Stimulated activated CD8-positive, alpha-beta memory T cell treated with anti-CD3 and anti-CD28 coated beads, Interleukin-15, amount 100 ng/mL, for 24 hours (primary cell): Measurements from ENCODE around the gene TRPM1.

Source experiments
- DNase-seq: peaks from one replicate; pipeline ENCODE4 v3.0.0-alpha.2; 2020; ENCODE audit warnings: low read depth

Gene TRPM1

DNA sequence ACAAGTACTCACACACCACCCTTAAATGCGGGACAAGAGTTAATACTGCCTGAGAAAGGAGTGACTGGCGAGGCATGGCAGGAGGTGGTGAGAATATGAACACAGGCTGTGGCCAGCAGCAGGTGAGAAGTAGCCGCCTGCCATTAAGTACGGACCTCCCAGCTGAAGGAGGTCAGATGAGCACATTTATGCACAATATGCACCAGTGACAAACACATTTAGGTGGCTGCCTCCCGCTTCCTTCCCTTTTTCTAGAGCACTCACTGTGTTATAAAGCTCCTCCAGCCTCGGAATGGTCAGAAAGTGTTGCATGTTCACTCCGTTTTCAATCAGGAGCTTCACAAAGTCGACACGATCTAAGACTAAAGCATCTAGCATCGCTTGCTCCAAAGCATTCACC, 52.4 kb downstream of the TRPM1 start:
- no peak for DNase-seq

DNA sequence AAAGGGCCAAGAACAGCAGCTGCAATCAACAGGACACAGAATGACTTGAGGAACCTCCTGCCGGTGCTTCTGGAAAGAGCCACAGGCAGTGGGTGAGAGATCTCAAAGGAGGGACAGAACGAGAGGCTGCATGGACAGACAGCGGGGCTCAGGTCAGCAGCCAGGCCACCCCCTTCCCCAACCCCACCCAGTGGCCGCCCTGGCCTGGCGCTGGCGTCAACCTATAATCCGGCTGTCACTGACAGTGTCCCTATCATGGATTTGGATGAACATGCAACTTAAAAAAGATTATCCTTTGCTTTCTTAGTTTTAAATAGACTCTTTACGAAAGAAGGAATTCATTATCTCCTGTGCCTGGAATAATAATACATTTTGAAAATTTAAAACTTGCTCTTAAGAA, 54.1 kb downstream of the TRPM1 start:
- DNase-seq: no peak

DNA sequence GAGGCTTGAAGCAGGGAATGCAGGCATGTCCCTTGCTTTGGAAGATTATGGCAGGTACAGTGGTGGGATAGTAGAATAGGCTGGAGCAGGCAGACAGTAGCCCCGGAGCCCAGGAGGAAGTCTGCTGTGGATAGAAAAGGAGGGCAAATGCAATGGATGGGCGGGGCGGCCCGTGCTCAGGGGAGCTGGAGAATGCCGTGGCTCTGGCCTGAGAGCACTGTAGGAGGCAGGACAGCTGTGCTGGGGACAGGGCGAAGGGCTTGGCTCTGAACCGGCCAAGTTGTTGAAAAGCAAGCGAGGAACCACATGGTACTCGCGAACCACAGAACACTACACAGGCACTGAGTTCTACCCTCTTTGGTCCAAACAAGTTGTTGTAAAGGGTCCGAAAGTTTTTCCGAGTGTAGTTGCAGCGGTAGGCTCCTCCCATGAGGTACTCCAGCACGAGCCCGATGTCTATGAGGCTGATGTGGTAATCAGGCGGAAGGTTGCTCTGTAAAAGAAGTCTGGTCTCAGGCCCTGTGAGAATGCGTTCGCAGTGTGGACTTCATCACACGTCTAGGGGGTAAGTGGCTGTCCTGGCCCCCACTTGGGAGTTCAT, 54.7 kb downstream of the TRPM1 start:
- DNase-seq: no peak

DNA sequence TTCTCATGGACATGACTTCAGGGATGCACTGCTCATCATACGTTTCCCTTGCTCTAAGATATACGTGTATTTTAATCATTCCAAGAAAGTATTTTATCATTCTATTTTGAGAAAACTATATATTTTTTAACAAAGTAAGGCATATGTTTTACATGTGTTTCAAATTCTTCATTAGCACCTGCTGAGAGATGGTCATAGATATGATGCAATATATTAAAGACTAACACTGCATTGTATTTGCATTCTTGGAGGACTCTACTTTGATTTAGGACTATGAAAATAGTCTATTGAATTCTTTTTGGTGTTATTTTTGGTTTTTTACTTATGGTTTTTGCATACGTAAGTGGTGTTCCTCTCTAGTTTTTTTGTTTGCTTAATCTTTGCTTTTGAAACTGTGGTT, 55.9 kb downstream of the TRPM1 start:
- no peak for DNase-seq

DNA sequence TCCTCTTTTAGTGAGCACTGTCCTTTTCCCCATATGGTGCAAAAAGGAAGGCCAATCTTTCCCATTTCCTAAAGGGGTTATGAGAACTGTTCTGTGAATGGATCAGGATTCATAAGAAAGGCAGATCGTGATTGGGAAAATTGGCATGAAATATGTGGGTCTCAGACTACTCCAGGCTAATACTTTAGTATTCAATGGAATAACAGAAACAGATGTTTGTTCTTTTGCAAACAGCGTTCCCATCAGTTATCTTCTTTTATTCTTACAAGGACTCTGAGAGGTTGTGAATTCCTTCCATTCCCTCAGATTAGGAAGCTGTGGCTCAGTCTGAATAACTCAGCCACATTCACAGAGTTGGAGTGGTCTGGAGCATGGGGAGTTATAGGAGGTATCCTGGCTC, 58.8 kb downstream of the TRPM1 start:
- no peak for DNase-seq

DNA sequence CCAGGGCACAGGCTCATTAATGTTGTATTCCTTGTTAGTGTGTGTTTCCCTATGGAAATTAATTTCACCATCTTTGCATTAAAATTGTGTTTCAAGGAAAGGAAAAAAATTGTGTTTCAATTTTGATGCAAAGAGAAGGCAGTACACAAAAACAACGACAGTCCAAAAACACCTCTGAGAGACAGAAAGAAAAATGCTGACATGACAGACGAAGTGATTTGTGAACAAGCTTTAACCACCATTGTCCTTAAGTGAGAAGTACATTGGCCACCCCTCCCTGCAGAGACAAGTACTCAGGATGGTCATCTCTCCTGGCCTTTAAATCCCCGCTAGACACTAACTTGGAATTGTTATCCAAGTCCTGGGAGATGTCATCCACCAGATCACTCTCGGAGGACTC, 59.9 kb downstream of the TRPM1 start:
- no peak for DNase-seq

DNA sequence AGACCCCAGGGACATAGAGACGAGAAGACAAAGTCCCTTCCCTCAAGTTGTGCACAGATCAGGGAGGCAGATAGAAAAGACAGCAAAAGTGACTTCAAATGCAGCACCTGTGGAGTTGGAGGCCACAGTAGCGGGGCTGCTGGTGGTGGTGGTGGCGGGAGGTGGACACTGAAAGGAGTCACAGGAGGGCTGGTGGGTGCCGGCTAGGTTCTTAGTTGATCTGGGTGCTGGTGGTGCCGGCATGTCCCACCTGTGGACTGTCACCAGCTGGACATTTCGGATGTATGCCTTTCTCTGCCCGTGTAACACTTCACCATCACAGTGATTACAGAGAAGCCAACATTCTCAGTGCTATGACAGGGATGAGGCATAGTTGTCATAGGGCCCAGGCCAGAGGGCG, 60.9 kb downstream of the TRPM1 start:
- no peak for DNase-seq

DNA sequence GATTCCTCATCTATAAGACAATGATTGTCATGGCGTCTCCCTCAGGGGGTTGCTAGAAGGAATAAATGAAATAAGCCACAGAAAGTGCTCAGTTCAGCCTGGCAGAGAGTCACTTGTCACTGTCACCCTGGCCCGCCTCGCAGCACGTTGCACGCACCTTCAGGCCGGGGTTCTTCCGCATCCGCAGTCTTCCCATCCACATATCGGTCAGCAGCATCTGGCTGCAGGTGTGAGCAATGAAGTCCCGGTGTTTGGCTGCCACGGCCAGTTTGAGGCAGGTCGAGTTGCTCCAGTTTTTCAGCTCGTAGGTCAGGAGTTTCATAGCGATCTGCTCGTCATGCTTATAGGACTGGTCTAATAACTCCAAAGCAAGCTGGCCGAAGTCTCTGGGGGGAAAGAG, 61.6 kb downstream of the TRPM1 start:
- no peak for DNase-seq

DNA sequence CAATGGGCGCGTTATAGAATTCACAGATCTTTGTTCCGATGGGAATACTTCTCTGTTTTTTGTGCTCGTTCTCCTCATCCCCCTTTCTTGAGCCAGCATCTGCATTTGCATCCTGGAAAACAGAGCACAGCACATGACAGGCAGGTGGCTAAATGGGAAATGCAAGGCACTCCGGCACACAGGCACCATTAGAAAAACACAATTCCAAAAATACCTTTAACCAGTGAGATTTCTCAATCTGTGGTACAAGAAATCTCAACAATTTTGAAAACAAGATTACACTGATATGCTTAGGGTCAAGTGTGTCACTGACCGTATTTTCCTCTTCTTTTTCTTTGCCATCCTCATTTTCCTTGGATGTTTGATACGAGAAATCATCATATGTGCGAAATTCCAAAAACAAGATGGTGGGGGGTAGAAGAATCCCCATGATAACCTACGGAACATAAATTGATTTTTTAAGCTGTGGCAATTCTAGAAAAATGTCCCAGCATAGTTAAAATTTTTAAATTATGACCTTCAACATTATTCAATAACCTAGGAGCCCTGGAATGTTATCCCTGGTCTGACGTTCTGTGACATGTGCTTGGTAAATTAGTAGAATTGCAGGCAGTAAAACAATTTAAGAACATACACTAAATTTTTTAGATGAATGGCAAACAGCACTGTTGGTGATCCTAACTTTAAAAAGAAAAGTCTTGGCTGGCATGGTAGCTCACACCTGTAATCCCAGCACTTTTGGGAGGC, 63.6 kb downstream of the TRPM1 start:
- no peak for DNase-seq

DNA sequence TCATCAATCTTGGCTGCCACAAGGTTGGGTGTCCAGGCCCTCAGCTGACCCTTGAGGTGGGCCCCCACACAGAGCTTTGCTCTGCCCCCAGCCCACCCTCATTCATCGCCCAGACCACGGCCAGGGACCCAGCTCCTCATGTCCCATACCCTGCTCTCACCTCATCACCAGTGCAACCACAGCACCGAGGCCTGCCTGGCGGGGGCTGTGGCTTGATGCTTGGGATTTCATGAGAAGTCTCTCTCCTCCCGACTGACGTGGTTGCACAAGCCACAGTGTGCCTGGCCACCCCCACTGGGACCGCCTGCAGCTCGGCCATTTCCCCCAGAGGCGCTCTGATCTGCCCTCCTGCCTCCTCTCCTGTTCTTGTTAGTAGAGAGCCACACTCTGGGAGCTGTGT, 64.7 kb downstream of the TRPM1 start:
- no peak for DNase-seq

DNA sequence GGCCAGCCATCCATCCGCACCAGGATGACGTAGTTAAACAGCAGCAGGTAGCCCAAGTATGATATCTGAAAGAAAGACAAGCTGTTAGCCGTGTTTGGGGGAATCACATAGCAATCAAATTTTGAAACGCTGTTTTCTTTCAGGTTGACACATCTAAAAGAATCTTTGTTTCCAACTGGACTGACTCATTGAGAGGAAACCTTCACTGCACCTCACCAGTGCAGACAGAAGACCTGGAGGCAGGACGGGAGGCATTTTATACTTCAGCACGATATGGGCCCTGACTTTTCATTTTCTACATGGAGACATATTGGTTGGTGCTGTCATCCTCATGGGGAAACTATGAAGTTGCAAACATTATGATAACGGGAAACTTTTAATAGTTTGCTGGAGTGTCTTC, 65.9 kb downstream of the TRPM1 start:
- DNase-seq: no peak

DNA sequence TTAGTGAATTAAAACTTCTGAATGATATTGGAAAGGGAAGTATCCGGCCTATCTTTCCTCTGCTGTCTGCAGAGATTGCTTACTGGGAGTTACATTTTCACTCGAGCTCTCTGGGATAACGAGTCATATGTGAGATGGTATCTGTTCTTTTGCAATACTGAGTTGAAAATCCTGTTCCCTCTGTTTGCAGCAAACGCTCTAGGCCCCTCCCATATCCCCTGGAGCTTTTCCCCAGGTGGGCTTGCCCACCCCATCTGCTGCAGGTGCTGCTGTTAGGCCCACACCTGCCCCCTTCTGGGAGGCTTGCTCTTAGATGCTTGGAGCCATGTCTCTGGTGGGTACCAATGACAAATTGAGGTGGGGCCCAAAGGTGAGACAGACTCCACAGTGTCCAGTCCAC, 67.4 kb downstream of the TRPM1 start:
- DNase-seq: no peak

DNA sequence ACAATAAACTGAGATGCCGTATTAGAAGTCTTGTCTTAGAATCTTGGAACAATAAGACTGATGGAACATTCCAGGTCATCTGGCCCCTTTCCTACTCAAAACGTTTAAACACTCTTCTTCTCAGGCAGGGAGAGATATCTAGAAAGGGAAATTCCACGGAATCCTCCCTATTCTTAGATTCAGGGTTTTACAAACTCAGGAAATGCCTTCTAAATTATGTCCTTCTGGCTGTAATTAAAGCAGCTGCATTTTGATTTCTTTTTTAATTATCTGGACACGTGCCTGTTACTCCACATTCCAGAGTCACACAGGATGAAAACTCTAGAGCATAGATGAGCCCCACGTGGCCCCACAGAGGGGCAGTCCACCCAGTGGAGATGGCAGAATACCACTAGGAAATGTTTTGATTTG, 68.6 kb downstream of the TRPM1 start:
- DNase-seq: no peak

DNA sequence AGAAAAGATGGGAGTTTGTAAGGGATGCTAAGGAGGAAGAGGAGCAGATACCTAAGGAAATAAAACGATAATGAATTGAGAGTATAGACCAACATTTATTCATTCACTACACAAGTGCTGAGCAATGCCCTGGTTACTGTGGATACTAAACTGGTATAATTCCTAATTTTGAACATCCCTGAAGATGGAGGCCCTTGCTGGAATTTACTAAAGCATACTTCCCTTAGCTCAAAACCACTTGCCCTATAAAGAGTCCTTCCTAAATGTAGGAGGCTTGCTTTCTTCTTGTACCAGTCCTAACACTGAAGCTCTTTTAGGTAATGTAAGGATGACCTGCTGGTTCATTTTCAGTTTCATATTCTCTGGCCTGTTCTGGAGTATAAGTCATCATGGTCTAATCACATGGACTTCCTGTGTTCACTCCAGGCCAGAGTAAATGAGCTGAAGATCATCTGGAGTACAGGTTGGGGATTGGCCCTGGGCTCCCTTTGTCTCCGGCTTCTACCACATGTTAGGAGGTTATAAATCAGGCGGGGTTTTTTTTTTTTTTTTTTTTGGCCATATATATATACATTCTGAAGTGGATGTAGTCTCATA, 70.0 kb downstream of the TRPM1 start:
- DNase-seq: no peak

DNA sequence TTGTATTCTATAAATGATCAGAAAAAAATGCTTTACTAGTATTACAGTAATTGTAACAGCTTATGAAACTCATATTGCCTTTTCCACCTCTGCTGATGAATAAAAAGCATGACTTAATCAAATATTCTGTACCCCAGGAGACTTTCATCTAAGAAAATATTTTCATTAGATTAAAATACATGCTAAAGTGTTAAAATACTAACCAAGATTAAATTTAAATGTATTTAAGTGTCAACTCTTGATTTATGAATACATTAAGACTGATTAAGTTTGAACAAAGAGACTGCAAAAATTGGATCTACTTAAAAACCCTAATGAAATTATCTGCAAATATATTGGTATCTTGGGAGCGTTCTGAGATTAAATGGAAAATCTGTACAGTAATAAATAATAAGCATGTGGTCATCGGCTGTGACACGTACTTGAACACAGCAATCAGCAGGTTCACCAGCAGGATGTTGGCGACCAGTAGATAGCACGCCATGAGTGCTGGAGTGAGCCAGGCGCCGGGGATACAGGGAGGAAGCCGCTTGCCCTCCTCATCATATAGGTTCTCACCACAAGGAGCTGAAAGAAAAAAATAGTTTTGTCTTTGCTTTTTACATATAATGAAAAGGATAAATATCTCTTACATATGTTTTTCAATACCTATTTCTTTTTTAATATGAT, 73.5 kb downstream of the TRPM1 start:
- DNase-seq: no peak

DNA sequence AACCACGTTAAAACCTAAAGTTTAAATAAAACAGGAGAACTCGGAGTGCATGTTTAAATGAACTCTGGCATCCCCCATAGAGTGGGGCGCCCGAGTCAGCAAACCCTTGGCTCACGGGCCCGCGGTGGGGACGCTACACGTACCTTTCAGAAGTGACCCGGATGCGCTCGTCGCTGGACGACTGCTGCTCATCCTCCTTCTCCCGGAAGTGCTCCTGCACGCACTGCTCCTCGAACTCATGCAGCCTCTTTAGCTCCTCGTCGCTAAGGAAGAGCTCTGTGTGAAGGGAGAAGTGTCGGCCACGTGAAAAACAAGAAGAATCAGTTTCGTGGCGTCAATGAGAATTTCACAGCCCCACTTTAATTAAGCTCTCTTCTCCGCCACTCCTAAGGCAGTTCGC, 75.5 kb downstream of the TRPM1 start:
- DNase-seq: no peak

DNA sequence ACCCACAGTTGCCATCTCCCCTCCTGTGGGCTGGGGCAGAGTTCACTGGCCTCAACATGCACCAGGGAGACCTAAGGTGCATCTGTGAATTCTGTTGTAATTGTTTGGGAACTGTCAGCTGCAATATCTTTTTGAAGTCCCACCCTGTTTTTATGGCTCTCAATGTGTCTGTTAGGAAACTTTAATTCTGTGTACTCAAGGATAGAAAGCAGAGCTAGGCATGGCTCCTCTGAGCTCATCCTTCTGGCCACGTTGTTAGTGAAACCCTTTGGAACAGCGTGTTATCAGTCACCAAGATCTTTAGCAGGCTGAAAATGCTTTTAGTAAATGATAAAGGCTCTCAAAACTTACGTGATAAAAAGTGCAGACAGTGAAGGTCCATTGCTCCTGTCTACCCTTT, 76.5 kb downstream of the TRPM1 start:
- DNase-seq: no peak

DNA sequence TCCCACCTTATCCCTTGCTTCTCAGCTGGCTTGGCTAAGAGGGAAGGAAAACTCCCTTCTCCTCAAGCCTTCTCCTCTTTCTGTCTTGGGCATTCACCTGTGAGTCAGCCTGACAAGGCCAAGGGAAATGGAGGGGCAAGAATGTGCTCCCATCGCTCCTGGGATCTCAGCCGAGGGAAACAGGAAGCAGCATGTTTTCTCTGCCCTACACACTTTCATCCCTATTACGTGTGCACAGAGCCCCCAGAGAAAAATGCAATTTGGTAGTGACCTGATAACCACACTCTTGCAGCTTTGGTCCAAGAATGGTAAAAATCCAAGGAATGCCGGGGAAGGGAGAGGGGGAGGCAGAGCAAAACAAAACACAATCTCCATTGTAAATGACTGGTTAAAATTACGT, 77.2 kb downstream of the TRPM1 start:
- no peak for DNase-seq

DNA sequence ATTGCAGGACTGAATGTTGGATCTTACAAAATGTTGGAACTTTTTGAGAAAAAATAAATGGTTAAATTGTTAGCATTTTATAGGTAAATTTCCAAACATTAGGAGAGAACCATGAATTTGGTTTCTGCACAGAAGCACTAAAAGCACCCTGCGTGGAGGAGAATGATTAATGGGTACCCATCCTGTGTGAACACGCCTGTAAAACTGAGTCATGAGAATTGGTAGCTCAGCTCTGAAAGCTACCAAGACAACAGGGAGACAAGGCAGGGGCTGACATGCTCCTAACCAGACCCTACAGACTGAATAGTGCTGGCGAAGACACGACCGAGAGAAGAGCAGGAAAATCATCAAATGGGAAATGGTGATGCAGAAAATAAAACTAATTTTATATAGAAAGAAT, 77.7 kb downstream of the TRPM1 start:
- DNase-seq: no peak

DNA sequence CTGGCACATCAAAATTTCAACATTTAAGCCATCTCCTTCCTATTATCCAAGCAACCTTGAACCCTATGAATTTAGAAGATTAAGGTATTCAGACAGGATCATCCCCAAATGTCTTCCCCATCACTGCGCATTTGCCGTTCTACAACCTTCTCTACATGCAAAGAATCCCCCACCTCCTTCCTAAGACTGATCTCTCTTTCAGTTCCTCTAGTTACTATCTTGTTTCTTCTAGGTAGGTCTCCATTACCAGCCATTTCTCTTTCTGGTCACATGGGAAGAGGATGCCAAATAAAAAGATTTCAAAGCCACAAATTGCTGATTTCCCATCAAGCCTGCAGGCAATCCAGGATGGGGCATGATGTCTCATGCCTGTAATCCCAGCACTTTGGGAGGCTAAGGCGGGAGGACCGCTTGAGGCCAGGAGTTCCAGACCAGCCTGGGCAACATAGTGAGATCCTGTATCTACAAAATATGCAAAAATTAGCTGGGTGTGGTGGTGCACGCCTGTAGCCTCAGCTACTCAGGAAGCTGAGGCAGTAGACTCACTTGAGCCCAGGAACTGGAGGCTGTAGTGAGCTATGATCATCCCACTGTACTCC, 80.4 kb downstream of the TRPM1 start:
- no peak for DNase-seq

DNA sequence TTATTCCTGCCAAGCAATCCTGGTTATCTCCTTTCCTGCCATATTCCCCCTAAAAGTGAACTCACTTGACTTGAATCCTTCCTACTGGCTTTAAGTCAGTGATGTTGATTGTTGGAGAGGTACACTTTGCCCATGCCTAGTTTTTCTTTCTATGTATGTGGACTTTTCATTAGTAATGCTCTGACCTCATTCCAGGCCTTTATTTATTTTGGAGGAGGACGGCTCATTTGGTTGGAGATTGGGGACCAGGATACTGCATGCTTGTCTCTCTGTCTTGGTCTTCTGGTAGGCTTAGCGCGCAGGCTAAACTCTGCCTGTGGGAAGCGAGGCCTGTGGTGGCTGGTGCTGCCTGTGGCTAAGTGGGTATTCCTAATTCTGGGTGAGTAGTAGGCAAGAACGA, 81.0 kb downstream of the TRPM1 start:
- no peak for DNase-seq

DNA sequence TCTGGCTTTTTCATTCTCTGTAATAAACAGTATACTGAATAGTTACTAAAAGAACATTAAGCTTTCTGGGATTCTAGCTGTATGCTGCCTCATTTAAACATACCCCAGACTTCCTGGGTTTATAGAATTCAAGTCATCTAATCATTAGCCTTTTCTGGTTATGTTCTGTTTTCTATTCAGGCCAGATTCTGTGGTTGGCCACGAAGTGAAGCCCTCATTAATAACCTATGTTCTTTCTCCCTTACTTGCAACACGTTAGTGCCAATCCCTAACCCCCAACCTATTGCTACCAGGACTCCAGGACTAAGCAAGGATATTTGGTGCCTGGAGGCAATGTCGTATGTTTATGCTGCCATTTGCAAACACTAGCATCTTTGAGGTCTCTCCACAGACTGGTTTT, 81.5 kb downstream of the TRPM1 start:
- no peak for DNase-seq

DNA sequence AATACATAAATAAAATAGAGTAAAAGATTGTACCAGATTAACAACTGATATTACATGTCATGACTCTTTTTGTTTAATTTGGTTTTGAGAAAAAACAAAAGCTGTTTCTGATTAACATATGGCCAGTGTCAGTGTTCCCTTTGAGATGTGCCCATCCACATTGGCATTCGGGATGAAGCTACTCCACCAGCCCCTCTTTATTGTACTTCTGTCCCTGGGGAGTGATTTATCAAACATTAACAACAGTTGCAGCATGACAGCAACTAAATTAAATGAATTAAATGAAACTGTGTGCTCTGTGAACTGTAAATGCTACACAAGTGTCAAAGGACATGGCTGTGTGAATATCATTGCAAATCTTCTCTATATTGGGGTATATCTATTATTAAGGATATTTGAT, 84.2 kb downstream of the TRPM1 start:
- no peak for DNase-seq
